Fibroblast of lung (primary cell): ENCODE data around the gene CADM2.

Experiments used
- CTCF ChIP-seq, 2 donors: IDR thresholded peaks in 1 of 2; conservative IDR thresholded peaks in 1 of 2; 1 replicate in 1 of 2; 2 replicates in 1 of 2; pipeline ENCODE4 v1.5.1; 2011 to 2012; ENCODE audit warnings: low read length in 2 of 2, control low read depth in 1 of 2, inconsistent platforms in 1 of 2, low read depth in 1 of 2, mild to moderate bottlenecking in 1 of 2
- EZH2 ChIP-seq: IDR thresholded peaks from 2 replicates; pipeline ENCODE4 v1.5.1; 2012; ENCODE audit warnings: low read length, control low read depth, mild to moderate bottlenecking; ENCODE audit errors: missing control alignments

GRCh38 chr3:85189731-85190130 is 230.9 kb downstream of the CADM2 start:
- no peak for TF ChIP-seq CTCF (conservative IDR thresholded peaks at IDR 0.05 in 1 of 2, IDR thresholded peaks at IDR 0.05 in 1 of 2; ENCODE audit: low read depth in 1 of 2, low read length in 2 of 2)
- TF ChIP-seq EZH2, result no peak
